Fibroblast of lung (primary cell): ENCODE data around the gene FYN.

Experiments used
- CTCF ChIP-seq, 2 donors: IDR thresholded peaks in 1 of 2; conservative IDR thresholded peaks in 1 of 2; 1 replicate in 1 of 2; 2 replicates in 1 of 2; pipeline ENCODE4 v1.5.1; 2011 to 2012; ENCODE audit warnings: low read length in 2 of 2, control low read depth in 1 of 2, inconsistent platforms in 1 of 2, low read depth in 1 of 2, mild to moderate bottlenecking in 1 of 2
- EZH2 ChIP-seq: IDR thresholded peaks from 2 replicates; pipeline ENCODE4 v1.5.1; 2012; ENCODE audit warnings: low read length, control low read depth, mild to moderate bottlenecking; ENCODE audit errors: missing control alignments

DNA sequence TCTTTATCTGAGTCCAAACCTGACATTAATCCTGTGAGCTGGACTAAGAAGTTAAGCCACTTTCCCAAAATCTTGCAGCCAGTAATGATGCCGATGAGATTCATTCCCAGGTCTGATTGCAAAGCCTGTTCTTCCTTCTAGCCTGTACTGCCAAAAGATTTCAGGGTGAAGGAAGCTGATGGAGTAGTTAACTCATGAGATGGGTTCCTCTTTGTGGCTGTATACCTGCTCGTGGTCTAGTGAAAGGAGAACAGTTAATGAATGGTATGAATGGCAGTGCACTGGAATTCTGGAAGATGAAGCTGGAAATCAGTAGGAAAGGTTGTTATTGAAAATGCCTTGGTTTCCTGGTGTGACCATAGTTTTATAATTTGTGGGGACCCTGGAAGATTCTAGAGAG, 112.0 kb downstream of the FYN start:
- TF ChIP-seq CTCF (conservative IDR thresholded peaks at IDR 0.05 in 1 of 2, IDR thresholded peaks at IDR 0.05 in 1 of 2; ENCODE audit: low read depth in 1 of 2, low read length in 2 of 2) (no peak), EZH2 (no peak)
